Suprapubic skin (tissue), 3 donors: ENCODE results near the gene CEP95.

Source experiments
- CTCF ChIP-seq, 2 donors: fragments of 200-600 bp in 1 of 2; fragments of 450-650 bp in 1 of 2; sonication (generic) in 1 of 2; IDR thresholded peaks; one replicate each; pipeline ENCODE4 v1.5.1; 2016 to 2019; ENCODE audit warnings: antibody characterized with exemption in 2 of 2, mild to moderate bottlenecking in 1 of 2, moderate library complexity in 1 of 2
- POLR2A ChIP-seq, 2 donors: fragments of 450-650 bp; IDR thresholded peaks; one replicate each; pipeline ENCODE4 v1.6.1; 2017; ENCODE audit warnings: antibody characterized with exemption in 2 of 2, mild to moderate bottlenecking in 2 of 2, moderate library complexity in 2 of 2

GRCh38 chr17:64532409-64532808 lies 25.6 kb downstream of the CEP95 start:
- TF ChIP-seq CTCF (IDR thresholded peaks at IDR 0.05) (no peak), POLR2A (IDR thresholded peaks at IDR 0.05) (no peak)
